WTC11 (cell line): ENCODE data around the gene ARID3B. TPM values are rescaled to one million over a fixed set of nuclear protein-coding genes. Genes with fewer than 3 reads are reported as not detected.

ENCODE experiments used
- ATAC-seq: fragments of 200-7000 bp; cut with Tn5 transposase; 2 replicates; pipeline ENCODE4 v1.10.0; 2021; ENCODE audit warnings: mild to moderate bottlenecking, moderate library complexity
- CTCF ChIA-PET: fragments of 300-600 bp; sonication (Branson Sonifier 250); formaldehyde crosslinking; loops from one replicate; lab custom pipeline; 2021; ENCODE audit warnings: antibody characterized with exemption; lab: Charles Lee
- POLR2A ChIA-PET: fragments of 350-600 bp; sonication (Branson Sonifier 250); formaldehyde crosslinking; loops from one replicate; lab custom pipeline; 2021; ENCODE audit warnings: antibody characterized with exemption; lab: Charles Lee
- DNase-seq: peaks from one replicate; pipeline ENCODE4 v3.0.0; 2021; ENCODE audit warnings: low spot score
- H3K27ac Mint-ChIP-seq: 2 replicates; pipeline ENCODE4 v1.8.0; 2021; ENCODE audit warnings: mixed read lengths
- H3K27me3 Mint-ChIP-seq: 2 replicates; pipeline ENCODE4 v1.8.0; 2021; ENCODE audit warnings: low read depth, mild to moderate bottlenecking, moderate library complexity, mixed read lengths
- H3K36me3 Mint-ChIP-seq: 2 replicates; pipeline ENCODE4 v1.8.0; 2021; ENCODE audit warnings: mixed read lengths
- H3K4me1 Mint-ChIP-seq: 2 replicates; pipeline ENCODE4 v1.8.0; 2022; ENCODE audit warnings: mixed read lengths
- H3K4me3 Mint-ChIP-seq: 2 replicates; pipeline ENCODE4 v1.8.0; 2021; ENCODE audit warnings: mild to moderate bottlenecking, moderate library complexity, mixed read lengths
- H3K9me3 Mint-ChIP-seq: 2 replicates; pipeline ENCODE4 v1.8.0; 2021; ENCODE audit warnings: mixed read lengths
- CBFB ChIP-seq: sonication (generic); formaldehyde crosslinking; IDR thresholded peaks from 2 replicates; pipeline ENCODE4 v1.8.1; 2022; ENCODE audit warnings: mild to moderate bottlenecking, low read depth, missing genetic modification reagents
- CREB1 ChIP-seq: sonication (generic); formaldehyde crosslinking; IDR thresholded peaks from 2 replicates; pipeline ENCODE4 v1.8.0; 2023; ENCODE audit warnings: mild to moderate bottlenecking, missing genetic modification reagents
- KAT7 ChIP-seq: sonication (generic); formaldehyde crosslinking; IDR thresholded peaks from 2 replicates; pipeline ENCODE4 v1.8.1; 2023; ENCODE audit warnings: missing genetic modification reagents, mild to moderate bottlenecking, borderline replicate concordance
- MXD4 ChIP-seq: fragments of 250-450 bp; sonication (Bioruptor Pico); IDR thresholded peaks from 2 replicates; pipeline ENCODE4 v1.8.0; 2021; ENCODE audit warnings: mild to moderate bottlenecking, moderate library complexity, borderline replicate concordance
- NR3C1 ChIP-seq: sonication (generic); formaldehyde crosslinking; conservative IDR thresholded peaks from 2 replicates; pipeline ENCODE4 v1.8.1; 2023; ENCODE audit warnings: low read depth, mild to moderate bottlenecking, missing genetic modification reagents
- OVOL2 ChIP-seq: fragments of 250-450 bp; sonication (Bioruptor Pico); IDR thresholded peaks from 2 replicates; pipeline ENCODE4 v1.9.0; 2021; ENCODE audit warnings: mild to moderate bottlenecking, borderline replicate concordance
- PRRX2 ChIP-seq: fragments of 250-450 bp; sonication (Bioruptor Pico); IDR thresholded peaks from 2 replicates; pipeline ENCODE4 v1.8.0; 2021; ENCODE audit warnings: mild to moderate bottlenecking
- SMAD3 ChIP-seq: sonication (generic); formaldehyde crosslinking; IDR thresholded peaks from 2 replicates; pipeline ENCODE4 v1.8.0; 2022; ENCODE audit warnings: missing genetic modification reagents, mild to moderate bottlenecking, borderline replicate concordance
- SMAD4 ChIP-seq: sonication (generic); formaldehyde crosslinking; IDR thresholded peaks from 2 replicates; pipeline ENCODE4 v1.8.0; 2022; ENCODE audit warnings: mild to moderate bottlenecking, missing genetic modification reagents
- SP1 ChIP-seq: sonication (generic); formaldehyde crosslinking; conservative IDR thresholded peaks from 2 replicates; pipeline ENCODE4 v1.8.1; 2022; ENCODE audit warnings: missing genetic modification reagents
- USF1 ChIP-seq: sonication (generic); formaldehyde crosslinking; IDR thresholded peaks from 2 replicates; pipeline ENCODE4 v1.8.0; 2022; ENCODE audit warnings: mild to moderate bottlenecking, missing genetic modification reagents
- ZBTB21 ChIP-seq: sonication (generic); formaldehyde crosslinking; IDR thresholded peaks from 2 replicates; pipeline ENCODE4 v1.8.1; 2023; ENCODE audit warnings: mild to moderate bottlenecking, missing genetic modification reagents, borderline replicate concordance
- ZNF219 ChIP-seq: sonication (generic); formaldehyde crosslinking; IDR thresholded peaks from 2 replicates; pipeline ENCODE4 v1.8.0; 2023; ENCODE audit warnings: missing genetic modification reagents, mild to moderate bottlenecking, borderline replicate concordance
- ZNF396 ChIP-seq: fragments of 250-450 bp; sonication (Bioruptor Pico); IDR thresholded peaks from 2 replicates; pipeline ENCODE4 v1.8.0; 2021; ENCODE audit warnings: mild to moderate bottlenecking, moderate library complexity, borderline replicate concordance
- ZNF416 ChIP-seq: fragments of 250-450 bp; sonication (Bioruptor Pico); IDR thresholded peaks from 2 replicates; pipeline ENCODE4 v1.9.0; 2021; ENCODE audit warnings: mild to moderate bottlenecking, inconsistent platforms
- ZNF512 ChIP-seq: sonication (generic); formaldehyde crosslinking; IDR thresholded peaks from 2 replicates; pipeline ENCODE4 v1.8.1; 2022; ENCODE audit warnings: missing genetic modification reagents, borderline replicate concordance
- total RNA-seq: library from RNA; stranded (reverse); gene quantifications from 3 replicates; pipeline ENCODE4 v1.2.3, GENCODE V29; 2021
- TF ChIP-seq, protein P1 (sequence below): sonication (generic); formaldehyde crosslinking; IDR thresholded peaks from 2 replicates; pipeline ENCODE4 v1.8.0; 2023; ENCODE audit warnings: missing genetic modification reagents, mild to moderate bottlenecking, borderline replicate concordance
- TF ChIP-seq, protein P2 (sequence below): sonication (generic); formaldehyde crosslinking; IDR thresholded peaks from 2 replicates; pipeline ENCODE4 v1.8.1; 2022; ENCODE audit warnings: low read depth, mild to moderate bottlenecking, moderate library complexity, missing genetic modification reagents, borderline replicate concordance

ARID3B gene
- total RNA-seq, 1 experiment from 2014 or later = 133 TPM

DNA sequence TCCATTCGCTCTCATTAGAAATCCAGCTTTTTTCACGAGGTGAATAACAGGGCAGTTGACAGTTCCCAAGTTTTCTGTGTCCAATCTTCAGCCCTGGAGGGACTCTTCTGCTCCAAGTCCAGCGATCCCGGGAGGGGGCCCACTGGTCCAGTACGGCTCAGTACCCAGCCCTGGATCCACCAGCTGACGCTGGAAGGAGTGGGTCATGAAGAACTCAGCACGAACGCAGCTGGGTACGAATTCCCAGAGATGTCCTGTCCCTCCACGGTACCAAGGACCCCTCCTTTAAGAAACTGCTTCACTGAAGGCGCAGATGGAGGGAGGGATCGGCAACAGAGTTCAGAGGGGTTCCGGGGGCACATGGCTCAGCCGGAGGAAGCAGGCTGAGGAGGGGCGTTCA lies 58.1 kb downstream of the ARID3B start:
- DNase-seq = no peak
- TF ChIP-seq OVOL2 (no peak), ZNF396 (no peak), SP1 (CRISPR knock-in tag) (no peak), USF1 (CRISPR knock-in tag) (no peak), CREB1 (CRISPR knock-in tag) (no peak), PRRX2 (CRISPR knock-in tag) (no peak), NR3C1 (CRISPR knock-in tag) (no peak), KAT7 (CRISPR knock-in tag) (no peak), ZBTB21 (CRISPR knock-in tag) (no peak), ZNF512 (CRISPR knock-in tag) (no peak), SMAD3 (CRISPR knock-in tag) (no peak), MXD4 (CRISPR knock-in tag) (no peak), SMAD4 (no peak), ZNF219 (no peak), CBFB (CRISPR knock-in tag) (no peak), ZNF416 (CRISPR knock-in tag) (no peak)
- TF ChIP-seq, protein P1, sequence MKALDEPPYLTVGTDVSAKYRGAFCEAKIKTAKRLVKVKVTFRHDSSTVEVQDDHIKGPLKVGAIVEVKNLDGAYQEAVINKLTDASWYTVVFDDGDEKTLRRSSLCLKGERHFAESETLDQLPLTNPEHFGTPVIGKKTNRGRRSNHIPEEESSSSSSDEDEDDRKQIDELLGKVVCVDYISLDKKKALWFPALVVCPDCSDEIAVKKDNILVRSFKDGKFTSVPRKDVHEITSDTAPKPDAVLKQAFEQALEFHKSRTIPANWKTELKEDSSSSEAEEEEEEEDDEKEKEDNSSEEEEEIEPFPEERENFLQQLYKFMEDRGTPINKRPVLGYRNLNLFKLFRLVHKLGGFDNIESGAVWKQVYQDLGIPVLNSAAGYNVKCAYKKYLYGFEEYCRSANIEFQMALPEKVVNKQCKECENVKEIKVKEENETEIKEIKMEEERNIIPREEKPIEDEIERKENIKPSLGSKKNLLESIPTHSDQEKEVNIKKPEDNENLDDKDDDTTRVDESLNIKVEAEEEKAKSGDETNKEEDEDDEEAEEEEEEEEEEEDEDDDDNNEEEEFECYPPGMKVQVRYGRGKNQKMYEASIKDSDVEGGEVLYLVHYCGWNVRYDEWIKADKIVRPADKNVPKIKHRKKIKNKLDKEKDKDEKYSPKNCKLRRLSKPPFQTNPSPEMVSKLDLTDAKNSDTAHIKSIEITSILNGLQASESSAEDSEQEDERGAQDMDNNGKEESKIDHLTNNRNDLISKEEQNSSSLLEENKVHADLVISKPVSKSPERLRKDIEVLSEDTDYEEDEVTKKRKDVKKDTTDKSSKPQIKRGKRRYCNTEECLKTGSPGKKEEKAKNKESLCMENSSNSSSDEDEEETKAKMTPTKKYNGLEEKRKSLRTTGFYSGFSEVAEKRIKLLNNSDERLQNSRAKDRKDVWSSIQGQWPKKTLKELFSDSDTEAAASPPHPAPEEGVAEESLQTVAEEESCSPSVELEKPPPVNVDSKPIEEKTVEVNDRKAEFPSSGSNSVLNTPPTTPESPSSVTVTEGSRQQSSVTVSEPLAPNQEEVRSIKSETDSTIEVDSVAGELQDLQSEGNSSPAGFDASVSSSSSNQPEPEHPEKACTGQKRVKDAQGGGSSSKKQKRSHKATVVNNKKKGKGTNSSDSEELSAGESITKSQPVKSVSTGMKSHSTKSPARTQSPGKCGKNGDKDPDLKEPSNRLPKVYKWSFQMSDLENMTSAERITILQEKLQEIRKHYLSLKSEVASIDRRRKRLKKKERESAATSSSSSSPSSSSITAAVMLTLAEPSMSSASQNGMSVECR (CRISPR knock-in tag) = no peak
- TF ChIP-seq, protein P2, sequence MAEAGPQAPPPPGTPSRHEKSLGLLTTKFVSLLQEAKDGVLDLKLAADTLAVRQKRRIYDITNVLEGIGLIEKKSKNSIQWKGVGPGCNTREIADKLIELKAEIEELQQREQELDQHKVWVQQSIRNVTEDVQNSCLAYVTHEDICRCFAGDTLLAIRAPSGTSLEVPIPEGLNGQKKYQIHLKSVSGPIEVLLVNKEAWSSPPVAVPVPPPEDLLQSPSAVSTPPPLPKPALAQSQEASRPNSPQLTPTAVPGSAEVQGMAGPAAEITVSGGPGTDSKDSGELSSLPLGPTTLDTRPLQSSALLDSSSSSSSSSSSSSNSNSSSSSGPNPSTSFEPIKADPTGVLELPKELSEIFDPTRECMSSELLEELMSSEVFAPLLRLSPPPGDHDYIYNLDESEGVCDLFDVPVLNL (CRISPR knock-in tag) = no peak
- no peak for ATAC-seq
- no peaks in the 10 kb centered on the region for H3K9me3 Mint-ChIP-seq
- H3K4me1 Mint-ChIP-seq = peaks cover 14% of the 10 kb centered on the region
- POLR2A ChIA-PET = interaction anchor here (0.7 to 1.5 kb wide), 2 partner anchors 13 to 15 kb away, joined by 3 to 10 read pairs; no protein-coding TSS in a partner anchor
- CTCF ChIA-PET = interaction anchor here (1.4 to 2.4 kb wide), 5 partner anchors 11 to 189 kb away, joined by 4 to 11 read pairs (median 7); no protein-coding TSS in a partner anchor
- H3K27me3 Mint-ChIP-seq = no peaks in the 10 kb centered on the region
- peak overlapping the region; percentile 79 for H3K4me3 Mint-ChIP-seq
- peaks cover 18% of the 10 kb centered on the region for H3K36me3 Mint-ChIP-seq
- H3K27ac Mint-ChIP-seq = no peak overlapping the region
